B cell (primary cell): Measurements from ENCODE around the gene TSEN34.
"Not testable (repeated sequence)": the region's sequence is repeated elsewhere in the genome, so short reads cannot be mapped to it uniquely, and the experiment has no call there.

Experiments used
- EZH2 ChIP-seq: IDR thresholded peaks from 2 replicates; pipeline ENCODE4 v1.6.1; 2012; ENCODE audit warnings: borderline replicate concordance, low read depth, mild to moderate bottlenecking, moderate library complexity, low read length; ENCODE audit not compliant: insufficient read depth, poor library complexity, severe bottlenecking
- TF ChIP-seq, protein P1 (sequence below): fragments of 200-600 bp; IDR thresholded peaks from one replicate; pipeline ENCODE4 v1.8.0; 2022; ENCODE audit warnings: antibody characterized with exemption, mild to moderate bottlenecking

DNA sequence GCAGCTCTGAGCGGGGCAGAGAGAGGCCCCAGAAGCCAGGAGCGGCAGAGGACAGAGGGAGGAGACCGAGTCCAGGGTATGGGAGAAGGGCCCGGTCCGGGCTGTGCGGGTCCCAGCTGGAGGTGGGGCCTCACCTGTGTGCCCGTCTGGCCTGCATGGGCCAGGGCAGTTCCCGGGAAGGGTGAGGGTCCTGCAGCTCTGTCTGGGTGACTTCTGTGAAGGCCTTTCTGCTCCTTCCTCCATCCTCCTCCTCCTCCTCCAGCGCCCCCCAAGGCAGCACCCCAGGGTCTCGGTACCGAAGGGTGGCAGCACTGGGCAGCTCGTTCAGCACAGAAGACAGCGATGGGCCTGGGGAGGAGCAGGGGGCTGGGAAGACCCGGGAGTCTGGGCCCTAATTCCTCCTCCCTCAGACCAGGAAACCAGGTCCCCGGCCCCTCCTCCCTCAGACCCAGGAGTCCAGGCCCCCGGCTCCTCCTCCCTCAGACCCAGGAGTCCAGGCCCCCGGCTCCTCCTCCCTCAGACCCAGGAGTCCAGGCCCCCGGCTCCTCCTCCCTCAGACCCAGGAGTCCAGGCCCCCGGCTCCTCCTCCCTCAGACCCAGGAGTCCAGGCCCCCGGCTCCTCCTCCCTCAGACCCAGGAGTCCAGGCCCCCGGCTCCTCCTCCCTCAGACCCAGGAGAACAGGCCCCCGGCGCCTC, 19.2 kb upstream of the TSEN34 start:
- TF ChIP-seq, protein P1, sequence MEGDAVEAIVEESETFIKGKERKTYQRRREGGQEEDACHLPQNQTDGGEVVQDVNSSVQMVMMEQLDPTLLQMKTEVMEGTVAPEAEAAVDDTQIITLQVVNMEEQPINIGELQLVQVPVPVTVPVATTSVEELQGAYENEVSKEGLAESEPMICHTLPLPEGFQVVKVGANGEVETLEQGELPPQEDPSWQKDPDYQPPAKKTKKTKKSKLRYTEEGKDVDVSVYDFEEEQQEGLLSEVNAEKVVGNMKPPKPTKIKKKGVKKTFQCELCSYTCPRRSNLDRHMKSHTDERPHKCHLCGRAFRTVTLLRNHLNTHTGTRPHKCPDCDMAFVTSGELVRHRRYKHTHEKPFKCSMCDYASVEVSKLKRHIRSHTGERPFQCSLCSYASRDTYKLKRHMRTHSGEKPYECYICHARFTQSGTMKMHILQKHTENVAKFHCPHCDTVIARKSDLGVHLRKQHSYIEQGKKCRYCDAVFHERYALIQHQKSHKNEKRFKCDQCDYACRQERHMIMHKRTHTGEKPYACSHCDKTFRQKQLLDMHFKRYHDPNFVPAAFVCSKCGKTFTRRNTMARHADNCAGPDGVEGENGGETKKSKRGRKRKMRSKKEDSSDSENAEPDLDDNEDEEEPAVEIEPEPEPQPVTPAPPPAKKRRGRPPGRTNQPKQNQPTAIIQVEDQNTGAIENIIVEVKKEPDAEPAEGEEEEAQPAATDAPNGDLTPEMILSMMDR = not testable (repeated sequence)
- TF ChIP-seq EZH2 = not testable (repeated sequence)
